Endothelial cell of umbilical vein (primary cell): Measurements from ENCODE around the gene MMS19.

Source experiments
- EZH2 ChIP-seq: IDR thresholded peaks from 2 replicates; pipeline ENCODE4 v1.6.1; 2012; ENCODE audit warnings: borderline replicate concordance, low read depth, mild to moderate bottlenecking, moderate library complexity, low read length, inconsistent platforms; ENCODE audit not compliant: severe bottlenecking
- GATA2 ChIP-seq: IDR thresholded peaks from 2 replicates; pipeline ENCODE4 v1.7.0; 2011; ENCODE audit warnings: low read depth, mild to moderate bottlenecking, moderate library complexity, mixed read lengths, low read length; ENCODE audit not compliant: insufficient read length, insufficient read depth
- JUN ChIP-seq: IDR thresholded peaks from 2 replicates; pipeline ENCODE4 v1.6.1; 2011; ENCODE audit warnings: borderline replicate concordance, low read depth; ENCODE audit not compliant: insufficient read length, insufficient read depth
- MYC ChIP-seq: IDR thresholded peaks from one replicate; pipeline ENCODE4 v1.6.1; 2011; ENCODE audit warnings: mild to moderate bottlenecking, low read depth, low read length
- POLR2A ChIP-seq: IDR thresholded peaks from 2 replicates; pipeline ENCODE4 v1.6.1; 2012; ENCODE audit warnings: low read depth, mild to moderate bottlenecking, control low read depth, low read length
- POLR2AphosphoS5 ChIP-seq: IDR thresholded peaks from 2 replicates; pipeline ENCODE4 v1.6.1; 2012; ENCODE audit warnings: low read depth, mild to moderate bottlenecking, control low read depth, low read length, moderate library complexity; ENCODE audit not compliant: insufficient read depth
- TF ChIP-seq, protein P1 (sequence below), 2 donors: IDR thresholded peaks; 1 replicate in 1 of 2; 2 replicates in 1 of 2; pipeline ENCODE4 v1.5.1; 2011; ENCODE audit warnings: low read length in 2 of 2, mild to moderate bottlenecking in 2 of 2, moderate library complexity in 2 of 2, control low read depth in 1 of 2, inconsistent platforms in 1 of 2, low read depth in 1 of 2; ENCODE audit not compliant: insufficient read depth in 1 of 2; ENCODE audit errors: extremely low read depth in 1 of 2
- TF ChIP-seq, protein P2 (sequence below): IDR thresholded peaks from 2 replicates; pipeline ENCODE4 v1.6.1; 2011; ENCODE audit not compliant: insufficient read depth, insufficient read length

- TF ChIP-seq, protein P1, sequence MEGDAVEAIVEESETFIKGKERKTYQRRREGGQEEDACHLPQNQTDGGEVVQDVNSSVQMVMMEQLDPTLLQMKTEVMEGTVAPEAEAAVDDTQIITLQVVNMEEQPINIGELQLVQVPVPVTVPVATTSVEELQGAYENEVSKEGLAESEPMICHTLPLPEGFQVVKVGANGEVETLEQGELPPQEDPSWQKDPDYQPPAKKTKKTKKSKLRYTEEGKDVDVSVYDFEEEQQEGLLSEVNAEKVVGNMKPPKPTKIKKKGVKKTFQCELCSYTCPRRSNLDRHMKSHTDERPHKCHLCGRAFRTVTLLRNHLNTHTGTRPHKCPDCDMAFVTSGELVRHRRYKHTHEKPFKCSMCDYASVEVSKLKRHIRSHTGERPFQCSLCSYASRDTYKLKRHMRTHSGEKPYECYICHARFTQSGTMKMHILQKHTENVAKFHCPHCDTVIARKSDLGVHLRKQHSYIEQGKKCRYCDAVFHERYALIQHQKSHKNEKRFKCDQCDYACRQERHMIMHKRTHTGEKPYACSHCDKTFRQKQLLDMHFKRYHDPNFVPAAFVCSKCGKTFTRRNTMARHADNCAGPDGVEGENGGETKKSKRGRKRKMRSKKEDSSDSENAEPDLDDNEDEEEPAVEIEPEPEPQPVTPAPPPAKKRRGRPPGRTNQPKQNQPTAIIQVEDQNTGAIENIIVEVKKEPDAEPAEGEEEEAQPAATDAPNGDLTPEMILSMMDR (IDR thresholded peaks at IDR 0.05; ENCODE audit: extremely low read depth in 1 of 2, insufficient read depth in 1 of 2, low read depth in 1 of 2, low read length in 2 of 2) = no peak
- TF ChIP-seq GATA2 (no peak), EZH2 (no peak), MYC (no peak), POLR2A (no peak), POLR2AphosphoS5 (no peak), JUN (no peak)
- TF ChIP-seq, protein P2, sequence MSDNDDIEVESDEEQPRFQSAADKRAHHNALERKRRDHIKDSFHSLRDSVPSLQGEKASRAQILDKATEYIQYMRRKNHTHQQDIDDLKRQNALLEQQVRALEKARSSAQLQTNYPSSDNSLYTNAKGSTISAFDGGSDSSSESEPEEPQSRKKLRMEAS = no peak
These were observed 19.0 kb upstream of the MMS19 start for GRCh38 chr10:97517096-97517750.
